HFFc6 (cell line): ENCODE measurements around the gene MAP4. TPM values are rescaled to one million over a fixed set of nuclear protein-coding genes. Genes with fewer than 3 reads are reported as not detected.
"Not testable (repeated sequence)": the region's sequence is repeated elsewhere in the genome, so short reads cannot be mapped to it uniquely, and the experiment has no call there.

Experiments
- DNase-seq: peaks from one replicate; pipeline ENCODE4 v3.0.0-alpha.2; 2018
- H3K27ac Mint-ChIP-seq: 2 replicates; pipeline ENCODE4 v1.8.0; 2020; ENCODE audit warnings: mild to moderate bottlenecking, mixed read lengths
- H3K27me3 Mint-ChIP-seq: 2 replicates; pipeline ENCODE4 v1.8.0; 2021; ENCODE audit warnings: mild to moderate bottlenecking, moderate library complexity, mixed read lengths; ENCODE audit not compliant: insufficient read depth
- H3K36me3 Mint-ChIP-seq: 2 replicates; pipeline ENCODE4 v1.8.0; 2021; ENCODE audit warnings: low read depth, mixed read lengths
- H3K4me1 Mint-ChIP-seq: 2 replicates; pipeline ENCODE4 v1.8.0; 2020; ENCODE audit warnings: low read depth, mixed read lengths
- H3K4me3 Mint-ChIP-seq: 2 replicates; pipeline ENCODE4 v1.8.0; 2020; ENCODE audit warnings: mild to moderate bottlenecking, moderate library complexity, mixed read lengths
- H3K9me3 Mint-ChIP-seq: 2 replicates; pipeline ENCODE4 v1.8.0; 2020; ENCODE audit warnings: mild to moderate bottlenecking, mixed read lengths
- total RNA-seq, 6 experiments: library from RNA; stranded (reverse); fragmentation: NEBNext Ultra II Directional; extraction: Animal tissue kit (Norgen Biotek cat#: 25700); gene quantifications; 2 replicates in 1 of 6; 3 replicates in 5 of 6; pipeline ENCODE4 v1.2.3, GENCODE V29; 2021
- TF ChIP-seq, protein P1 (sequence below): fragments of 200-600 bp; sonication (generic); IDR thresholded peaks from 2 replicates; pipeline ENCODE4 v1.5.0; 2021; ENCODE audit warnings: antibody characterized with exemption, mild to moderate bottlenecking

Gene MAP4
- total RNA-seq, 6 experiments from 2014 or later, result 294 to 328 (median 312) TPM

DNA sequence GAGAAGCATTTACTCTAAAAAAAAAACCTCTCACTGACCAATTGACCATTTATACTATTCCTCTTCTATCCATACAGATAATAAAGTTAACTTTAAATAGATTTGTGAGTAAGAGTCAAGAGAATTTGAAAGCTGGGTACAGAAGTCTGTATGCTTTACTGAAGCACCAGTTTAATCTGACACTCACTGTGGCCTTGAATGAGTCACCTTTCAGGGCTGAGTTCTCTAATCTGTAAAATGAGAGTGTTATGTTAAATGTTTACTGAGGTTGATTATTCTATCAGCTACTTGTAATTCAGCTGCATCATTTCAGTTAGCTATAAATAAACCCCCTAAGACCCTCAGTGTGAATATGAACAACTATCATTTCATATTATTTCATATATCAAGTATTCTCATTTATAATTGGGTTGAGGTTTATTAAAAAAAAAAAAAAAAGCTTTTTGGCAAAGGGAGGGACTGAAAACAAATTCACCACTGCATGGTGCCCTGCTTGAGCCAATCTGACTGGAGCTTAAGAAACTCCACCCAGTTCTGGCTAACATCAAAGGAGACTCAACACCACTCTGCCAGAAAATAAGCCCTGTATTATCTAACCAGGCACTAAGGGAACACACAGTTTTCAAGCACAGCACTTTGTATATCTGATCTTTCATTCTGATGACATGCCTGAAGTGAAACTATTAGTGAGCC is 2.8 kb downstream of the MAP4 start:
- peak overlapping the region; percentile 87 for H3K27ac Mint-ChIP-seq
- TF ChIP-seq, protein P1, sequence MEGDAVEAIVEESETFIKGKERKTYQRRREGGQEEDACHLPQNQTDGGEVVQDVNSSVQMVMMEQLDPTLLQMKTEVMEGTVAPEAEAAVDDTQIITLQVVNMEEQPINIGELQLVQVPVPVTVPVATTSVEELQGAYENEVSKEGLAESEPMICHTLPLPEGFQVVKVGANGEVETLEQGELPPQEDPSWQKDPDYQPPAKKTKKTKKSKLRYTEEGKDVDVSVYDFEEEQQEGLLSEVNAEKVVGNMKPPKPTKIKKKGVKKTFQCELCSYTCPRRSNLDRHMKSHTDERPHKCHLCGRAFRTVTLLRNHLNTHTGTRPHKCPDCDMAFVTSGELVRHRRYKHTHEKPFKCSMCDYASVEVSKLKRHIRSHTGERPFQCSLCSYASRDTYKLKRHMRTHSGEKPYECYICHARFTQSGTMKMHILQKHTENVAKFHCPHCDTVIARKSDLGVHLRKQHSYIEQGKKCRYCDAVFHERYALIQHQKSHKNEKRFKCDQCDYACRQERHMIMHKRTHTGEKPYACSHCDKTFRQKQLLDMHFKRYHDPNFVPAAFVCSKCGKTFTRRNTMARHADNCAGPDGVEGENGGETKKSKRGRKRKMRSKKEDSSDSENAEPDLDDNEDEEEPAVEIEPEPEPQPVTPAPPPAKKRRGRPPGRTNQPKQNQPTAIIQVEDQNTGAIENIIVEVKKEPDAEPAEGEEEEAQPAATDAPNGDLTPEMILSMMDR, result no peak
- peaks cover 77% of the 10 kb centered on the region for H3K4me1 Mint-ChIP-seq
- H3K27me3 Mint-ChIP-seq, result no peaks in the 10 kb centered on the region; the same call in 1 of the 2 replicates
- H3K9me3 Mint-ChIP-seq, result no peaks in the 10 kb centered on the region
- H3K36me3 Mint-ChIP-seq, result peaks cover 17% of the 10 kb centered on the region
- peak; percentile 86 for DNase-seq
- H3K4me3 Mint-ChIP-seq, result peak overlapping the region; percentile 76

DNA sequence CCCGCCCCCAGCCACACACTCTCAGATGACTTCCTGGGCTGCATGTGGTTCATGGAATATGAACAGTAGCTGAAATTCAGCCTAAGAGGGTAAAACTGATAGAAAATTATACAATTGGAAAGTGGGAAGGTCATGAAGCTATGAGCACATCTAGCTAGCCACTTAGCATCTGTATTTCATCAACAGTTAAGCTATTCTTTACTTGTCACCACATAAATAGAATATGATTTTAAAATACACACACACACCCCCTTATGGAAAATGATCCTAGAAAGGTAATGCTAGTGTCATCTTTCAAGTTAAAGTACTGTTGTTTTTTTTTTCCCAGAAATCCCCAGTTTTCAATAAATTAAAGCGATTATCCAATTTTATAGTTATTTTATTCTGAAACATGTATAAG is 3.6 kb downstream of the MAP4 start:
- DNase-seq, result no peak
- Mint-ChIP-seq H3K4me3 (peak overlapping the region; percentile 69), H3K27me3 (no peaks in the 10 kb centered on the region; the same call in 1 of the 2 replicates), H3K4me1 (peaks cover 75% of the 10 kb centered on the region), H3K9me3 (no peaks in the 10 kb centered on the region), H3K36me3 (peaks cover 18% of the 10 kb centered on the region), H3K27ac (peak overlapping the region; percentile 87)
- TF ChIP-seq, protein P1, result no peak

DNA sequence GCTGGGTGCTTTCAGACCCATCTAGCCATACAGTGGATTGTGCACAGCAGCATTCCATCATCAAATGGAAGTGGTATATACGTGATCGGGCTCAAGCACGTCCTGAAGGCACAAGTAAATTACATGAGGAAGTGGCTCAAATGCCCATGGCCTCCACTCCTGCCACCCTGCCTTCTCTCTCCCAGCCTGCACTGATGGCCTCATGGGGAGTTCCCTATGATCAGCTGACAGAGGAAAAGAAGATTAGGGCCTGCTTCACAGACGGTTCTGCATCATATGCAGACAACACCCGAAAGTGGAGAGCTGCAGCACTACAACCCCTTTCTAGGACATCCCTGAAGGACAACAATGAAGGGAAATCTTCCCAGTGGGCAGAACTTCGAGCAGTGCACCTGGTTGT is 8.2 kb downstream of the MAP4 start:
- H3K4me3 Mint-ChIP-seq, DNase-seq, H3K27ac Mint-ChIP-seq, H3K9me3 Mint-ChIP-seq, H3K27me3 Mint-ChIP-seq: not testable (repeated sequence)
- Mint-ChIP-seq H3K36me3 (peaks cover 10% of the 10 kb centered on the region), H3K4me1 (peaks cover 29% of the 10 kb centered on the region)

DNA sequence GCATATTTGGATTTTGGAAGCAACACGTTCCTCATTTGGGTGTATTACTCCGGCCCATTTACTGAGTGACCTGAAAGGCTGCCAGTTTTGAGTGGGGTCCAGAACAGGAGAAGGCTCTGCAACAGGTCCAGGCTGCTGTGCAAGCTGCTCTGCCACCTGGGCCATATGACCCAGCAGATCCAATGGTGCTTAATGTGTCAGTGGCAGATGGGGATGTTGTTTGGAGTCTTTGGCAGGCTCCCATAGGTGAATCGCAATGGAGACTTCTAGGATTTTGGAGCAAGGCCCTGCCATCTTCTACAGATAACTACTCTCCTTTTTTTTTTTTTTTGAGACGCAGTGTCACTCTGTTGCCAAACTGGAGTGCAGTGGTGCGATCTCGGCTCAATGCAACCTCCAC is 8.9 kb downstream of the MAP4 start:
- Mint-ChIP-seq H3K4me1 (peaks cover 22% of the 10 kb centered on the region), H3K36me3 (peaks cover 10% of the 10 kb centered on the region)
- not testable (repeated sequence) for H3K4me3 Mint-ChIP-seq, H3K9me3 Mint-ChIP-seq, H3K27me3 Mint-ChIP-seq, DNase-seq, H3K27ac Mint-ChIP-seq

DNA sequence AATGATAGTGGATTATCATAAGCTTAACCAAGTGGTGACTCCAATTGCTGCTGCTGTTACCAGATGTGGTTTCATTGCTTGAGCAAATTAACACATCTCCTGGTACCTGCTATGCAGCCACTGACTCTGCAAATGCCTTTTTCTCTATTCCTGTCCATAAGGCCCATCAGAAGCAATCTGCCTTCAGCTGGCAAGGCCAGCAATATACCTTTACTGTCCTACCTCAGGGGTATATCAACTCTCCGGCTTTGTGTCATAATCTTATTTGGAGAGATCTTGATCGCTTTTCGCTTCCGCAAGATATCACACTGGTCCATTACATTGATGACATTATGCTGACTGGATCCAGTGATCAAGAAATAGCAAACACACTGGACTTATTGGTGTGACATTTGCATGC is 9.4 kb downstream of the MAP4 start:
- H3K4me3 Mint-ChIP-seq, H3K9me3 Mint-ChIP-seq, H3K27me3 Mint-ChIP-seq, DNase-seq, H3K27ac Mint-ChIP-seq: not testable (repeated sequence)
- peaks cover 16% of the 10 kb centered on the region for H3K4me1 Mint-ChIP-seq
- peaks cover 10% of the 10 kb centered on the region for H3K36me3 Mint-ChIP-seq

DNA sequence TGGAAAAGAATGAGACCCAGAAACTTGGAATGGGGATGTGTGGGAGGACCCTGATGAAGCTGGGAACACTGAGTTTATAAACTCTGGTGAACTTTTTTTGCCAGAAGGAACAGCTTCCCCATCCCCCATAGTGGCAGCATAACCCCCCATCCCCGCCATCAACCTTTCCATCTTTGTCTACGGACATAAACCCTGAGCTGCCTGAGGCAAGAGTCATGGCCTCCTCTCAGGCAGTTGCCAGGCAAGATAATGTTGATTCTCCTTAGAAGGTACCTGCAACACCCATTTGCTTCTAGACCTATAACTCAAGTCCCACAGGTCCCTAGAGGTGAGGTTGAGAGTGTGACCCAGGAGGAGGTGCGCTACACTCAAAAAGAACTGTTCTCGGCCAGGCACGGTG is 11.5 kb downstream of the MAP4 start:
- TF ChIP-seq, protein P1, result no peak
- peaks cover 8% of the 10 kb centered on the region for H3K36me3 Mint-ChIP-seq
- H3K27ac Mint-ChIP-seq, result no peak overlapping the region
- H3K27me3 Mint-ChIP-seq, result no peaks in the 10 kb centered on the region
- H3K4me1 Mint-ChIP-seq, result peaks cover 9% of the 10 kb centered on the region; the same call in 1 of the 2 replicates
- DNase-seq, result no peak
- no peak overlapping the region for H3K4me3 Mint-ChIP-seq
- H3K9me3 Mint-ChIP-seq, result no peaks in the 10 kb centered on the region

DNA sequence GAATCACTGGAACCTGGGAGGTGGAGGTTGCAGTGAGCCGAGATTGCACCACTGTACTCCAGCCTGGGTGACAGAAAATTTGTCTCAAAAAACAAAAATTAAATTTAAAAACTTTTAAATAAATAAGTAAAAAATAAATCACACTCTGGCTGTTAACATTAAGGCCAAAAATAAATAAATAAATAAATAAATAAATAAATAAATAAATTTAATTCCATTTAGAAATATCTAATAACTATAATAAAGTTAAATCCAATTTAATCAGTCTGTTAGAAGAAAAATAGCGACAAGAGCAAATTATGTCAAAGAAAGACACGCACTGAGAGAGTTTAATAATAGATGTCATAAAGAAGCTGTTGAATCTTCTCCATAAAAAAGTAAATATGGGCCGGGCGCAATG is 13.4 kb downstream of the MAP4 start:
- no peaks in the 10 kb centered on the region; the same call in 1 of the 2 replicates for H3K4me1 Mint-ChIP-seq
- no peak overlapping the region for H3K27ac Mint-ChIP-seq
- no peak overlapping the region for H3K4me3 Mint-ChIP-seq
- DNase-seq, result no peak
- TF ChIP-seq, protein P1, result no peak
- no peaks in the 10 kb centered on the region for H3K9me3 Mint-ChIP-seq
- H3K36me3 Mint-ChIP-seq, result no peaks in the 10 kb centered on the region; the same call in 1 of the 2 replicates
- H3K27me3 Mint-ChIP-seq, result no peaks in the 10 kb centered on the region
